ENCODE measurements around the gene MCF2L.

Gene MCF2L

GRCh38 chr13:113047587-113047986 is 78.6 kb downstream of the MCF2L start:
- no peak for TF ChIP-seq FOXP2 (optimal IDR thresholded peaks at IDR 0.05; ENCODE audit: borderline replicate concordance, extremely low read depth, extremely low read length, insufficient read depth)
- no peak for TF ChIP-seq TAF1 (IDR thresholded peaks at IDR 0.05; ENCODE audit: borderline replicate concordance, insufficient read depth, low read length)
- no peak for TF ChIP-seq SIN3A (IDR thresholded peaks at IDR 0.05; ENCODE audit: borderline replicate concordance, insufficient read depth, low read length)
- no peak for TF ChIP-seq REST (IDR thresholded peaks at IDR 0.05; ENCODE audit: insufficient read depth in 1 of 2, low read depth in 2 of 2, low read length in 2 of 2)
- TF ChIP-seq POLR2AphosphoS5 (IDR thresholded peaks at IDR 0.05; ENCODE audit: low read depth, low read length) = no peak

- no peak for TF ChIP-seq POLR2AphosphoS5 (IDR thresholded peaks at IDR 0.05; ENCODE audit: low read depth, low read length)
- no peak for TF ChIP-seq FOXP2 (optimal IDR thresholded peaks at IDR 0.05; ENCODE audit: borderline replicate concordance, extremely low read depth, extremely low read length, insufficient read depth)
- TF ChIP-seq SIN3A (IDR thresholded peaks at IDR 0.05; ENCODE audit: borderline replicate concordance, insufficient read depth, low read length) = no peak
Observed at GRCh38 chr13:113048766-113049165, 79.8 kb downstream of the MCF2L start.

- TF ChIP-seq REST (IDR thresholded peaks at IDR 0.05; ENCODE audit: insufficient read depth in 1 of 2, low read depth in 2 of 2, low read length in 2 of 2) (no peak), FOXP2 (optimal IDR thresholded peaks at IDR 0.05; ENCODE audit: borderline replicate concordance, extremely low read depth, extremely low read length, insufficient read depth) (no peak), SIN3A (IDR thresholded peaks at IDR 0.05; ENCODE audit: borderline replicate concordance, insufficient read depth, low read length) (no peak), POLR2AphosphoS5 (IDR thresholded peaks at IDR 0.05; ENCODE audit: low read depth, low read length) (no peak), TAF1 (IDR thresholded peaks at IDR 0.05; ENCODE audit: borderline replicate concordance, insufficient read depth, low read length) (no peak)
Observed at GRCh38 chr13:113049521-113049941, 80.5 kb downstream of the MCF2L start.

GRCh38 chr13:113049981-113050380 is 81.0 kb downstream of the MCF2L start:
- TF ChIP-seq FOXP2 (optimal IDR thresholded peaks at IDR 0.05; ENCODE audit: borderline replicate concordance, extremely low read depth, extremely low read length, insufficient read depth) (no peak), POLR2AphosphoS5 (IDR thresholded peaks at IDR 0.05; ENCODE audit: low read depth, low read length) (no peak), REST (IDR thresholded peaks at IDR 0.05; ENCODE audit: insufficient read depth in 1 of 2, low read depth in 2 of 2, low read length in 2 of 2) (no peak), SIN3A (IDR thresholded peaks at IDR 0.05; ENCODE audit: borderline replicate concordance, insufficient read depth, low read length) (no peak), TAF1 (IDR thresholded peaks at IDR 0.05; ENCODE audit: borderline replicate concordance, insufficient read depth, low read length) (no peak)

GRCh38 chr13:113050734-113051431 is 81.9 kb downstream of the MCF2L start:
- TF ChIP-seq TAF1 (IDR thresholded peaks at IDR 0.05; ENCODE audit: borderline replicate concordance, insufficient read depth, low read length) = no peak
- TF ChIP-seq FOXP2 (optimal IDR thresholded peaks at IDR 0.05; ENCODE audit: borderline replicate concordance, extremely low read depth, extremely low read length, insufficient read depth) = no peak
- TF ChIP-seq REST (IDR thresholded peaks at IDR 0.05; ENCODE audit: insufficient read depth in 1 of 2, low read depth in 2 of 2, low read length in 2 of 2) = no peak
- TF ChIP-seq POLR2AphosphoS5 (IDR thresholded peaks at IDR 0.05; ENCODE audit: low read depth, low read length) = no peak
- TF ChIP-seq SIN3A (IDR thresholded peaks at IDR 0.05; ENCODE audit: borderline replicate concordance, insufficient read depth, low read length) = no peak
